Parathyroid adenoma (tissue), 2 donors: ENCODE results near the gene IGF2BP3.
"Not testable (repeated sequence)": the region's sequence is repeated elsewhere in the genome, so short reads cannot be mapped to it uniquely, and the experiment has no call there.

Experiments used
- H2AFZ ChIP-seq: fragments of 300-600 bp; sonication (generic); one replicate; pipeline ENCODE4 v1.7.0; 2017; ENCODE audit warnings: antibody characterized with exemption, mild to moderate bottlenecking
- H3K27ac ChIP-seq: fragments of 300-600 bp; sonication (generic); one replicate; pipeline ENCODE4 v1.7.0; 2017
- H3K27me3 ChIP-seq: fragments of 300-600 bp; sonication (generic); one replicate; pipeline ENCODE4 v1.7.0; 2017; ENCODE audit warnings: low read length; ENCODE audit not compliant: control insufficient read depth, insufficient read depth
- H3K36me3 ChIP-seq: fragments of 300-600 bp; sonication (generic); one replicate; pipeline ENCODE4 v1.7.0; 2017; ENCODE audit warnings: low read length; ENCODE audit not compliant: control insufficient read depth, insufficient read depth
- H3K4me1 ChIP-seq: fragments of 300-600 bp; sonication (generic); one replicate; pipeline ENCODE4 v1.7.0; 2017; ENCODE audit warnings: control low read depth
- H3K4me2 ChIP-seq: fragments of 300-600 bp; sonication (generic); one replicate; pipeline ENCODE4 v1.7.0; 2017; ENCODE audit warnings: low read length
- H3K4me3 ChIP-seq: fragments of 300-600 bp; sonication (generic); one replicate; pipeline ENCODE4 v1.7.0; 2017; ENCODE audit warnings: low read depth, low read length
- H3K79me2 ChIP-seq: fragments of 300-600 bp; sonication (generic); one replicate; pipeline ENCODE4 v1.7.0; 2017; ENCODE audit warnings: control low read depth
- H3K9ac ChIP-seq: fragments of 300-600 bp; sonication (generic); one replicate; pipeline ENCODE4 v1.7.0; 2017; ENCODE audit warnings: mild to moderate bottlenecking
- H3K9me3 ChIP-seq: fragments of 300-600 bp; sonication (generic); one replicate; pipeline ENCODE4 v1.7.0; 2017; ENCODE audit warnings: low read length; ENCODE audit not compliant: control insufficient read depth
- CTCF ChIP-seq: fragments of 300-600 bp; sonication (generic); IDR thresholded peaks from one replicate; pipeline ENCODE4 v1.7.0; 2017; ENCODE audit warnings: antibody characterized with exemption, mild to moderate bottlenecking
- donor health status: primary hyperparathyroidism.

Gene IGF2BP3

DNA sequence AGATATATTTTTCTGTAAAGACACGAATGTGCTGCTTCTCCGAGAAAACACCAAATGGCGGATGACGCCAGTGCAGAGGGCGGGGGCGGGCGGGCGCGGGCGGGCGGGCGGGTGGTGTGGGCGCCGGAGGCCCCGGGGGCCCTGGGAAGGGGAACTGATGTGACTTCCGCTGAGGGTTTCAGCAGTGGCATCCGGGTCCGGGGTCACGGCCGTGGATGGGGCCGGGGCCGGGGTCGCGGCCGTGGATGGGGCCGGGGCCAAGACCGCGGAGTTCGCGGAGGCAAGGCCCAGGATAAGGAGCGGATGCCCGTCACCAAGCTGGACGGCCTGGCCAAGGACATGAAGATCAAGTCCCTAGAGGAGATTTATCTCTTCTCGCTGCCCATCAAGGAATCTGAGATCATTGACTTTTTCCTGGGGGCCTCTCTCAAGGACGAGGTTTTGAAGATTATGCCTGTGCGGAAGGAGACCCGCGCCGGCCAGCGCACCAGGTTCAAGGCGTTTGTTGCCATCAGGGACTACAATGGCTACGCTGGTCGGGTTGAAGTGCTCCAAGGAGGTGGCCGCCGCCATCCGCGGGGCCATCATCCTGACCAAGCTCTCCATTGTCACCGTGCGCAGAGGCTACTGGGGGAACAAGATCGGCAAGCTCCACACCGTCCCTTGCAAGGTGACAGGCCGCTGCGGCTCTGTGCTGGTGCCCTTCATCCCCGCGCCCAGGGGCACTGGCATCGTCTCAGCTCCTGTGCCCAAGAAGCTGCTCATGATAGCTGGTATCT lies 20.3 kb upstream of the IGF2BP3 start:
- Histone ChIP-seq H3K9me3 (no peaks in the 10 kb centered on the region), H3K4me1 (no peaks in the 10 kb centered on the region), H3K4me2 (peak overlapping the region; percentile 68), H3K36me3 (no peaks in the 10 kb centered on the region), H3K4me3 (peak overlapping the region; percentile 46), H3K27me3 (no peaks in the 10 kb centered on the region), H3K27ac (peak overlapping the region; percentile 58), H3K9ac (peak overlapping the region; percentile 35), H3K79me2 (no peaks in the 10 kb centered on the region), H2AFZ (peak overlapping the region; percentile 99)
- TF ChIP-seq CTCF = no peak

DNA sequence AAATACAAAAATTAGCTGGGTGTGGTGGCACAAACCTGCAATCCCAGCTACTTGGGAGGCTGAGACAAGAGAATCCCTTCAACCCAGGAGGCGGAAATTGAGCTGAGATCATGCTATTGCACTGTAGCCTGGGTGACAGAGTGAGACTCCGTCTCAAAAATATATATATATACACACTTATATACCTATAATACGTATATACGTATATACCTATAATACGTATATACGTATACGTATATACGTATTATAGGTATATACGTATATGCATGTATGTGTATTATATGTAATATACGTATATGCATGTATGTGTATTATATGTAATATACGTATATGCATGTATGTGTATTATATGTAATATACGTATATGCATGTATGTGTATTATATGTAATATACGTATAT lies 18.4 kb upstream of the IGF2BP3 start:
- not testable (repeated sequence) for H3K9ac ChIP-seq, H3K9me3 ChIP-seq, H3K4me1 ChIP-seq, H3K27me3 ChIP-seq, H3K36me3 ChIP-seq, H3K27ac ChIP-seq, H3K4me3 ChIP-seq, H2AFZ ChIP-seq, H3K4me2 ChIP-seq, H3K79me2 ChIP-seq

- H3K4me2 ChIP-seq = no peak overlapping the region
- H3K79me2 ChIP-seq = no peaks in the 10 kb centered on the region
- no peaks in the 10 kb centered on the region for H3K9me3 ChIP-seq
- no peaks in the 10 kb centered on the region for H3K36me3 ChIP-seq
- TF ChIP-seq CTCF = no peak
- no peaks in the 10 kb centered on the region for H3K27me3 ChIP-seq
- H3K4me3 ChIP-seq = no peak overlapping the region
- no peak overlapping the region for H3K9ac ChIP-seq
- H3K27ac ChIP-seq = no peak overlapping the region
- H3K4me1 ChIP-seq = no peaks in the 10 kb centered on the region
- H2AFZ ChIP-seq = no peak overlapping the region
These were observed 17.4 kb upstream of the IGF2BP3 start for GRCh38 chr7:23487670-23488069.

DNA sequence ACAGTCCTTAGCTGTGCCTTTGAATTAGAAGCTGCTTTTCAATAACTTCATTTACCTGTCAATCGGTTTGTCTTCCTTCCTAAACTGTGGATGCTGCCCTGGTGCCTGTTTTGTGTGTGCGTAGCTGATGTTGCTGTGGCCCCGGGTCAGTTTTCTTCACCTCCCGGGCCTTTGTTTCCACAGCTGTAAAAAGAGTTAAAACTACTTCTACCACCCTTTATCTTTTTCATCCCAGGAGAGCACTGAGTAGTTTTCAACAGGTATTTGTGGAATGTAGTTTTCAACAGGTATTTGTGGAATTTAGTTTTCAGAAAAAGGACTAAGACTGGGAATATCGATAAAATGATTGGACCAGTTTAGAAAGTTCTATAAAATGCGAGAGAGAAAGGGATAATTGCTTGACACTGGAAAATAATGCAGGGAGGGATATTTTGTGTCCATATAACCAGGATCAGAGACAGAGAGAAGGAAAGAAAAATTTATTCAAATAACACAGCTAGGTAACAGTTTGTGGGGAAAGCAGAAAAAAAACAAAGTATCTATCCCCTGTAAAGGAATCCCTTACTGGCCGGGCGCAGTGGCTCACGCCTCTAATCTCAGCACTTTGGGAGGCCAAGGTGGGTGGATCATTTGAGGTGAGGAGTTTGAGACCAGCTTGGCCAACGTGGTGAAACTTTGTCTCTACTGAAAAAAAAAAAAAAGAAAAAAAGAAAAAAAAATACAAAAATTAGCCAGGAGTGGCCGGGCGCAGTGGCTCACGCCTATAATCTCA lies 15.9 kb upstream of the IGF2BP3 start:
- Histone ChIP-seq H3K36me3 (no peaks in the 10 kb centered on the region), H3K4me3 (no peak overlapping the region), H3K79me2 (no peaks in the 10 kb centered on the region), H3K4me2 (no peak overlapping the region), H3K27ac (no peak overlapping the region), H3K9ac (no peak overlapping the region), H3K9me3 (no peaks in the 10 kb centered on the region), H2AFZ (no peak overlapping the region), H3K4me1 (no peaks in the 10 kb centered on the region), H3K27me3 (no peaks in the 10 kb centered on the region)
- TF ChIP-seq CTCF = no peak

DNA sequence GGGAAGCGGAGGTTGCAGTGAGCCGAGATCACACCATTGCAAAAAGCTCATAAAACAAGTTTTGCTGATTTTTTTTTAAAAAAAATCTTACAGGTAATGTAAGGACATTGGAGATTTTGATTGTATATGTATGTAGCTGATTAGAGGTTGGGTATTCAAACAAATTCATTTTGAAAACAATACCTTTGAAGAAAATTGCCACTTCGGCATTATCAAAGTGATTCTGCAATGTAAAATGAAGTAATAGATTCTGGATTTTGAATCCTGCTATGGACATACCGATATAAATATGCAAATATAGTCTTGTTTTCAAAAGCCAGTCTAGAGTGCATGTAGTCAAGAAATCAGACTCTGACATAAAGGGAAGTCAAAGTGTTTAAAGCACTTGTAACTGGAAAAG lies 12.4 kb upstream of the IGF2BP3 start:
- no peak overlapping the region for H3K9ac ChIP-seq
- no peaks in the 10 kb centered on the region for H3K9me3 ChIP-seq
- H3K4me3 ChIP-seq = no peak overlapping the region
- H3K36me3 ChIP-seq = no peaks in the 10 kb centered on the region
- no peak overlapping the region for H2AFZ ChIP-seq
- H3K27me3 ChIP-seq = no peaks in the 10 kb centered on the region
- no peak overlapping the region for H3K4me2 ChIP-seq
- H3K27ac ChIP-seq = no peak overlapping the region
- no peaks in the 10 kb centered on the region for H3K4me1 ChIP-seq
- no peaks in the 10 kb centered on the region for H3K79me2 ChIP-seq
- TF ChIP-seq CTCF = no peak
